GM18507 (cell line): ENCODE data around the gene DDX1.
"Not testable (repeated sequence)": the region's sequence is repeated elsewhere in the genome, so short reads cannot be mapped to it uniquely, and the experiment has no call there.

Experiments
- DNase-seq: peaks from one replicate; pipeline ENCODE4 v3.0.0; 2011; ENCODE audit warnings: low read depth; ENCODE audit not compliant: insufficient read length; ENCODE audit errors: extremely low spot score
- FAIRE-seq: peaks from 2 replicates; lab custom pipeline; 2011; peaks lifted over from hg19 to GRCh38; lab: Jason Lieb, UNC

Gene DDX1

DNA sequence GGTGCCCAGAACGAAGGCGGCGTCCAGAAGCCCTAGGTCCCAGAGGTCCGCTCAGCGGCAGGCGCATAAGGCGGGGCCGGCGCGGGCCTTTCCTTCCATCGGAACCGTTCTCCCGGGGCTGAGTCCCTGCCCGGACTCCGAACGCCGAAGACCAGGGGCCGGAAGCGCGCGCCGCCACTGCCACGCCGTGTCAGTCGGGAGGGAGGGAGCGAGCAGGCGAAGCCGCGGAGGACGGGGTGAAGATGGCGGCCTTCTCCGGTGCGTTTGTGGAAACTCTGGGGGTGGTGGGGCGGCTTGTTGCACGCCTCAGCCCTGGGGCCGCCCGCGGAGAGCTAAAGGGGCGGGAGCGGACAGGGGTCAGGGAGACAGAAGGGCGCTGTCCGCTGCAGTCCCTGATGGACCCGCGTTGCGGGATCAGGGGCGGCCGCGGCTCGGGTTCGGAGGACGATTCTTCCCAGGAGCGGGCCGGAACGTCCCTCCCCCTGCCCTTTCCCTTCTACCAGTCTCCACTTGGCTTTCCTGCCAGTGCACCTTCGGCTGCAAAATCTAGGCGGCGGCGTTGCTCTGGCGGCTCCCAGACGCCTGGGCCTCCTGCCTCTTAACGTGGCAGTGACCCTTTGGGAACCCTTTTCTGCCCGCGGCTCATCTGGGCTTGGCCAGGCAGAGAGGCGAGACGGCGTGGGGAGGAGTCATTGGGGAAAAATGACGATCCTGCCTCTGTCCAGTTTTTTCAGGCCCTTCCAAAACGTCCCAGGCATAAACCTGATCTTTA, at the start of gene DDX1:
DDX1 (plus strand) TSS at position 177 of the 772 bp plus-strand sequence; CDS start at position 243, 66 bp downstream.
- DNase-seq (peak; percentile 73), FAIRE-seq (peak; percentile 76)

DNA sequence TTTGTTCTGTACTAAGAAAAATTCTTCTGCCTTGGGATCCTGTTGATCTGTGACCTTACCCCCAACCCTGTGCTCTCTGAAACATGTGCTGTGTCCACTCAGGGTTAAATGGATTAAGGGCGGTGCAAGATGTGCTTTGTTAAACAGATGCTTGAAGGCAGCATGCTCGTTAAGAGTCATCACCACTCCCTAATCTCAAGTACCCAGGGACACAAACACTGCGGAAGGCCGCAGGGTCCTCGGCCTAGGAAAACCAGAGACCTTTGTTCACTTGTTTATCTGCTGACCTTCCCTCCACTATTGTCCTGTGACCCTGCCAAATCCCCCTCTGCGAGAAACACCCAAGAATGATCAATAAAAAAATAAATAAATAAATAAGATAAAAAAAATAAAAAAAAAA, 49.4 kb upstream of the DDX1 start:
- not testable (repeated sequence) for FAIRE-seq, DNase-seq

DNA sequence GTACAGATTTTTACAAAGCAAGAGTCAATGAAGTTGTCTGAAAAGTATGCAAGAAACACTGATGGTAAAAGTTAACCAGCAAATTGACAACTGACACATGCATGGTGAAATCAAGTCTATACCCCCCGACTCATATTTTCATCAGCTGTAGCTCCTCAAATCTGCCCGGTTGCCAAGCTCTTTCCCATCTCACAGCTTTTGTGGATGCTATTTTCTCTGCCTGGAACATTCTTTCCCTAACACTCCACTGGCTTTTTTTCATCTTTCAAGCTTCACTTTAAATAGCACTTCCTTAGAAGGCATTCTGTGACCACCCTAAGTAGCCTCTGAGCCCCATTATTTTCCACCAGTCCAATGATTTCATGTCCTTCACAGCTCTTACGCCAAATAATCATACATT, 48.6 kb upstream of the DDX1 start:
- FAIRE-seq: no peak
- no peak for DNase-seq

DNA sequence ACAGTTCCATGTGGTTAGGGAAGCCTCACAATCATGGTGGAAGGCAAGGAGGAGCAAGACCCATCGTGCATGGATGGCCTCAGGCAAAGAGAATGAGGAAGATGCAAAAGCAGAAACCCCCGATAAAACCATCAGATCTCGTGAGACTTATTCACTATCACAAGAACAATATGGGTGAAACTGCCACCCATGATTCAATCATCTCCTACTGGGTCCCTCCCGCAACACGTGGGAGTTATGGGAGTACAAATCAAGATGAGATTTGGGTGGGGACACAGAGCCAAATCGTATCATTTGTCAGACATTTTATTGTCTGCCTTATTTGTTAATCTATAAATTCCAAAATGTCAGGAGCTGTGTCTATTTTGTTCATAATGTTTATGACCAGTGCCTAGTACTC, 48.1 kb upstream of the DDX1 start:
- DNase-seq: no peak
- FAIRE-seq: no peak

DNA sequence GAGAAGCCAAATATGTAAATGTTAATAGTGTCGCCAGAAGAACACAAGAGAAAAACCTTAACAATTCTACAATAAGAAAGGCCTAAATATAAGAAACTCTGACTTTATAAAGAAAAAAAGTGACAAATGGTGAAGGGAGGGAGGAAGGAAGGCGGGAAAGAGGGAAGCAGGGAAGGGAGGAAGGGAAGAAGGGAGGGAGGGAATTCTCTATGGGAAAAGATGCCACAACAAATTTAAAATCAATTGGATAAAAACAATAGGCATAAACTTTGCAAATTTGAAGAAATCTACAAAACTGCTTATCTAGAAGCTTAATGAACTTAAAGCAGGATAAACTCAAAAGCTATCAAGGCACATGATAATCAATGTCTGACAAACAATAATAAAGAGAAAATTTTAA, 47.4 kb upstream of the DDX1 start:
- DNase-seq: no peak
- FAIRE-seq: no peak

DNA sequence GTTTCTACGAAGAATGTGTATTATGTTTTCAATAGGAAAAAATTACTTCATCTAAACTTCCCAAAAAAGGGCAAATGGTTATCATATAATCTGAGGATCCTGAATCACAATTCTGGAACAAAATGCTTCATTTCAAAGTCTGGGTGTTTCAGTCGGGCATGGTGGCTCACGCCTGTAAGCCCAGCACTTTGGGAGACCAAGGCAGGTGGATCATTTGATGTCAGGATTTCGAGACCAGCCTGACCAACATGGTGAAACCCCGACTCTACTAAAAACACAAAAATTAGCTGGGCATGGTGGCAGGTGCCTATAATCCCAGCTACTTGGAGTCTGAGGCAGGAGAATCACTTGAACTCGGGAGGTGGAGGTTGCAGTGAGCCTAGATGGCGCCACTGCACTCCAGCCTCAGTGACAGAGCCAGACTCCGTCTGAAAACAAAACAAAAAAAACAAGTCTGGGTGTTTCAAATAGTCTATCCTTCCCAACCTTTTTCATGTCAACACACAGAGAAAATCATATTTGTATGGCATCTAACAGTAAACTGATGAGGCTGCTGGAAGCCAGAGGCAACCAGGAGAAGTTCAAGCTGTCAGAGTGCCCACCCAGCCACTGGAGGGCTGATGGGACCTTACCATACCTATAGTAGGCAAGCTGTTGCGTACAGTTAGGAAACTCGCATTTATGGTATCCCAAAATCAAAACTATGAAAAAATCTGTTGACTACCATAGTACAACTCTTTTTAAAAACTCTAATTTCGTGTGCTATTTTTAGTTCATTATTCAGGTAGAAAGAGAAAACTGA, 45.2 kb upstream of the DDX1 start:
- FAIRE-seq: no peak
- DNase-seq: no peak

DNA sequence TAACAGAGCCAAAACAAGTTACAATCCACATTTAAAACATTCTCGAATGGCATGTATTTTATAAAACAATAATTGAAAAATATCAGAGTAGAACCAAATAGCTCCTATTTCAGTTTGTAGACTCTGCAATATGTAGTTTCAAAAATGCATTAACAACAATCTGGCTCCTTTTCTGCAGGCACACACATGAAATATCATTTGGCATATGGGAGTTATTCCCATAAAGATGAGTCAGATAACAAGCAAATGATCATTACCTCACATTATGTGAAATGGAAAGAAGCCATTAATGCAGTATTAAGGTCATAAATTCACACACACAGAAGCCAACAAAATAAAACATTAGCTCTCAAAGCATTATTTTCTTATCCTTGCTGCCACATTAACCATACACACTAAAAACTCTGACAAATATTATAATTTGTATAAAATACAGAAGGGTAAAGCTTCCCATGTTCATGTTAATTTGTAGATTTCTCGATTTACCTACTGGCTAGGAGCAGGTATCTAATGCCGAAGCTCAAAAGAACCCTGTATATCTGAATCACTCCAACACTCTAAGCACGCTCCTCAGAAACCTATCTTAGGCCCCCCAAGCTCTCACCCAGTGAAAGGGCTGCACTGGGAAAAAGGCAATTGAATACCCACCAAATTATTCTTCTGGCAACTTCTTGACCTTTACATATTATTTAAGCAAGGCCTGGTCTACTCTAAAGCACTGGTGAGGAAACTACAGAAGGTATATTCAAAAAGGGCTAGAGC, 44.4 kb upstream of the DDX1 start:
- DNase-seq: no peak
- no peak for FAIRE-seq

DNA sequence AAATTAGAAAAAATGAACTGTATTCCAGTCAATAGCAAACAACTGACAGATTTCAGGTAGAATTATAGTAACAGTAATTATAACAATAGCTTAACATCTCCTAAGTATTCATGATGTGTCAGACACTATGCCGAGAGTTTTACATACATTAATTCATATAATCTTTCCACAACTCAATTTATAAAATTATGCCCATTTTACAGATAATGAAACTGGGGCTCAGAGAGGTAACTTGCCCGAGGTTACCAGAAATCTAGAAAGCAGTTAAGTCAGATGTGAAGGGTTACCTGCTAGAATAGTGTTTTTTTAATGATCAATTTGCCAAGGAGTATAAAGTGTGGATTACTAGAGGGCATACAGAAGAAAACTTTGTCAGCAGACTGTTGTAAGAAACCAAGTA, 42.7 kb upstream of the DDX1 start:
- no peak for FAIRE-seq
- no peak for DNase-seq

DNA sequence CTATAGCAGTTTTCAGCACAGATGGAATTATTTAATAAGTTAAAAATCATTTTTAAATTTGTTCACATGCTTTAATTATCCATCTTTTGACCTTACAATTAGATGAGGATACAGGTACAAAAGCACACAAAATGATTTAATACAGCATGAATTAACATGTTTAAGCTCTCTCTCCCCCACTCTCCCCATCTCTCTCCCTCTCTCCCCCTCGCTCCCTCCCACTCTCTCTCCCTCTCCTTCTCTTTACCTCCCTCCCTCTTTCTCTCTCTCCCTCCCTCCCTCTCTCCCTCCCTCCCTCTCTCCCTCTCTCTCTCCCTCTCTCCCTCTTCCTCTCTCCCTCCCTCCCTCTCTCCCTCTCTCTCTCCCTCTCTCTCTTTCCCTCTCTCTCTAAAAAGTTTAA, 38.1 kb upstream of the DDX1 start:
- no peak for FAIRE-seq

DNA sequence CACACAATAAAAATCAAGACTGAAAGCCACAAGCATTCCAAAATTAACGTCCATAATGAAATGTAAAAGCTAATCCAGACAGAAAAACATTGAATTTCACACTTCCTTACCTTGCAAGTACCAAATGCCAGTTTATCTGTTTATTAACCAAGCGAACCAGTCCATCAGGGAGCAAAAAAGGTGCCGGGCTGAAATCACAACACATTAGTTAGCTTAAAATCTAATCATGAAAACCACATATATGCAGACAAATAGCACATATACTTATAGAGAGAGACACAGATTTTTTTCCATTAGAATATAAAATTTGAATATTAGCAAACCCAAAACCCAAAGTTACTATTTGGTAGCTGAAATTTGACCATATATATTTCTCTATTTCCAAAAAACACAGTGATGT, 37.7 kb upstream of the DDX1 start:
- DNase-seq: no peak
- FAIRE-seq: no peak

More for the DNA sequence above, 38.1 kb upstream of the DDX1 start:
- no peak for DNase-seq

DNA sequence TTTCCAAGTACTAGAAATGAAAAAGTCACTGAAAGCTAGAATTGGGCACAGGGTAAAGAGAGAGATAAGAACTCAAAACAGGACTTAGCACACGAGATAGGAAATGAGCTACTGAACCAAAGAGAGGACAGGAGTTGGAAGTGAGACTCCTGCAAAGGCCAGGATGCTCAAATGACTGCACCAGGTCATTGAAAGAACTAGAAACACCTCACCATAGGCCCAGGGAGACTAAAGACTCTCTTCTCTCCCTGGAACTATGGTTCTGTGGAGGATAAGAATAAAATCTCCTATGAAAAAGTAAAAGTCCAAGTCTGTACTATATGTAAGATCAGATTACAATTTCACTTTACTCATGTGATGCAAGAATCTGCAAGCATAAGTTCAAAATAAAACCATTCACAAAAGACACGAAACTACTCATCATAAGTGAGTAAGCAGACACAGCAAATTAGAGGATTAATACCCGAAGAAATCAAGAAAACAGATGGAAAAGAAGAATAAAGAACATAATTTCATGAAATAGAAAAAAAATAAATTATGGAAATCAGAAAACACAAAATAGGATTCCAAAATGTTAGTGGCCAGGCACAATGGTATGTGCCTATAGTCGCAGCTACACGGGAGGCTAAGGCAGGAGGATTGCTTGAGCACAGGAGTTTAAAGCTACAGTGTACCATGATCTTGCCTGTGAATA, 37.0 kb upstream of the DDX1 start:
- DNase-seq (no peak), FAIRE-seq (no peak)

DNA sequence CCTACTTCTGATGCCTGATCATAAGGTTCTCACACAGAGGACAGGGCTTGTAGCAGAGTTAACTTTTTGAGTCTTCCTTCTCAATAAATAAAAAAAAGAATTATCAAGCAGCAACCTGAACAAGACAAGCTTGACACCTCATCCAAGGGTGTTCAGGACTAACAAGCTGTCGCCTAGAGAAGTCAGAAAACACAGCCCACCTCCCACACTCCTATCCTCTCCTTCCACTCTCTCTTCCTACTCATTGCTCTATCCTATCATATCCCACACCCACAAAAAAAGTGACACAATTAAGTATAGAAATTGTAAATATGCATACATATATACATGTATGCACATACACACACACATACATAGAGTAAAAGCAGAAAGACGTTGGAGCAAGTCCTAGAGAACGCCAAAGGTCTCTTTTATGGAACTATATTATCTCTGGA, 35.9 kb upstream of the DDX1 start:
- FAIRE-seq (no peak), DNase-seq (no peak)

DNA sequence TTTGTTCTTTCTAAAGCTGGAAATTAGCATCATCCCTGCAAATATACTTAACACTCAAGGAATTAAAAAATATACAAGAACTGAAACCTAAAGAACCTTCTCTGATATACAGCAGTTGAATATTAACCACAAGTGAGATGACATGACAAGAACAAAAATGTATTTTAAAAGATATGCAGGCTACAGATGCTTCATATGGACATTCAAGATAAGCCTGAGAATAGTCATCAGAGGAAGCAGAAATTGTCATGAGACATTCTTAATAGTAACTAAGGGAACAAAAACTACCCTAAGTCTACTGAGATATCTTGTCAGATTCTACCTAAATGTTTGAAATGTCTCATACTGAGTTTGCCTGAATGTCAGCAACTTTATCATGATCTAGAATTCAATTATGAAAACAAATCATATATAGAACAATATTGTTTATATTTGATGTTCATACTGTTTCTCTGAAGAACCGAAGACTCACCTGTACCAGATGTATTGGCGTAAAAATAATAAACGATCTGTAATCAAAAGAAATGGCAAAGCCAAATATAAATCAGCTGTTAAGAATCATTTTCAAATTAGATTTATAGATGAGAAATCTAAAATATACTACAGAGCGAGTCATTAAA, 35.2 kb upstream of the DDX1 start:
- no peak for DNase-seq
- FAIRE-seq: peak; percentile 15

DNA sequence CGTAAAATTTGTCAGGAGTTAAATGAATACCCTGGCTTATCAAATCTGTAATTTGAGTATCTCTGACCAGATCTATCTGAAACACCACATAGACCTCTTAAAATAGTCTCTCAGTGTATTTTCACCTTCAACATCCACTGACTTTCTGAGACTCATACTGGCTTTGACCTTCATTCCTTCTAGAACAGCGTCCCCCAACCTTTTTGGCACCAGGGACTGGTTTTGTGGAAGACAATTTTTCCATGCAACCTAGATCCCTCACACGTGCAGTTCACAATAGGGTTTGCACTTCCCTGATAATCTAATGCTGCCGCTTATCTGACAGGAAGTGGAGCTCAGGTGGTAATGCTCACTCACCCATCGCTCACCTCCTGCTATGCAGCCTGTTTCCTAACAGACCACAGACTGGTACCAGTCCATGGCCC, 33.8 kb upstream of the DDX1 start:
- FAIRE-seq: no peak
- DNase-seq: no peak

DNA sequence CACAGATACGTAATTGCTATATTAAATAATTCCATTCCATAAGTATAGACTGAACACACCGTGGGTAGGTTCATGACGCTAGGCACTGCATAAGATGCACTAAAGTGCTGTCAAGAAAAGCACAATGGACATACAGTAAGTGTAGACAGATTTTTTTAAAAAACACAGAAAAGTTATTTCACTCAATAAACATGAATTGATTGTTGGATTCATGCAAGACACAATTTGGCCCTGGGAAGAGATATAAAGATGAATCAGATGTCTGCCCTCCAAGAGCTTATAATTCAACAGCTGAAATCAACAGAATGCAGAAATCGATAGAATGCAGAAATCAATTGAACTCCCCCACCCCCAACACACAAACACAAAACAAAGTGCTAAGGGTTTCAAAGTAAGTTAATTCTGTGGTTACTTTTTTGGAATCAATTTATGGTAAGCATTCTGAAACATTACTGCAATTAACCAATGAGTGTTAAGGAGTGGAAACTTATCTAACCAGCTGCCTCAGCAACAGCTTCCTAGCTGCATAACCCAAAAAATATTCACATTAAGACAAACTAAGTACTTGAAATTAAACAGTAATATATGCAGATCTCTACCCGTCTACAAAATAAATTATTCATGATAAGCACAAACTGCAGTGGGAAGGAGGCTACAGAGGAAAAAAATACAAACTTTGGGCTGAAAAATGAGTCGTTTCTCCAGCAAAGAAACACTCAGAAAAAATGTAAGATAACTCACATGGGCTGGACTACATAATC, 32.1 kb upstream of the DDX1 start:
- no peak for FAIRE-seq
- DNase-seq: no peak

DNA sequence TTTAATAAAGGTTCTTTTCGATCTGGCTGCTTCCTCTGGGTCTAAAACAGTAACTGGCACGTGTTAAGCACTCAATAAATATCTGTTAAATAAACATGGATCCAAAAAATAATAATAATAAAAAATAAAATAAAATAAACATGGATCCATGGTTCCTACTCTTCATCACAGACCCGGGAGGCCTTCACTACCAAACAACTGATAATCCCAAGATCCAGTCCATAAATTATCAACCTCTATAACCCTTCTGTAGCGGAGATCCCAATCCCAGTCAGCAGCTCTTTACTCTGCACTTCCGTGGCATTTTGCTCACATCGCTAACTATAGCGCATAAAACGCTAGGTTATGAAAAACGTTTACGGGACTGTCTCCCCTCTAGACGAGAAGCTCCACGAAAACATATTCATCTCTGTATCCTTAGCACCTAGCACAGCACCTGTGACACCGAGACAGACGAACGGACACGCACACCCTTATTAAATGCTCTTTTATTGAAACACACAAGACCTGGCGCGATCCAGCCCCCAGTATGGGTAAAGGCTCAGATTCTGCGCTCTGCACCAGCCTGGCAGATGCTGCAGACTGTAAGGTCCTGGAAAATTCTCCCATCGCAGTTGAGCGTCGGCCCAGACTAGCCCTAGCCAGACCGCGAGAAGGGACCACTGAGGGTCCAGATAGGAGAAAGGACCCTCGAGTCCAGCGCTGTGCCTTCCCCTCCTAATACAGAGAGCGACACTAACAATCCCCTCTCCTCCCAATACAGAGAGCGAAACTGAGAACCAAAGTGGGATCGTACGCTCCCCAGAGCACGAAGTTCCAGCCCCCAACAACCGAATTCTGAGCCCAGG, 31.3 kb upstream of the DDX1 start:
- FAIRE-seq (no peak), DNase-seq (no peak)

DNA sequence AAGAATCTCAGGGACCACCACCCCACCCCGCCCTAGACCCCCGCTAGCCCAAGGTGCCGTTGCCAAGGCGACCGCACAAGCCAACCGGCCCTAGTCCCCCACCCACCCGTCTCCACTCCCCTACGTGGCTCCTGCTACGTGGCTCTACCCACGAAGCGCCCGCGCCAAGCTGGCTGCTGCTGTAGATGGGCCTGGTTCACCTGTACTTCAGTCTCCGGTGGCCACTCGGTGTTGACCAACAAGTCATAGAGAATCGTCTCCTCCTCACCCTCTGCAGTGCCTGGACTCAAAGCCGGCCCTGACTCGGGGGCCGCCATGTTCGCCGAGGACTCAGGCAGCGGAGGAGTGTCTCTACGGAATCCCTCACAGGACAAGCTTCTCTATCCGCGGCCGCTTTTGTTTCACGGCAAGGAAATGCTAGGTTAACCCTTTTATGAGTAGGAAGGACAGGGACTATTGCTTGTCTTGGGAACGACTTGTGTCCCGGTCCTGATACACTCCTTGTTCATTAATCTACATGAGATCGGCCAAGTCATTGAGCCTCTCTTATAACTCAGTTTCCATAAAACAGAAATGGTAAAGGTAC, 30.6 kb upstream of the DDX1 start, which contains the start of gene NBAS:
NBAS (minus strand) TSS at position 347 of the 586 bp plus-strand sequence; CDS start at position 317, 30 bp downstream.
- DNase-seq (peak; percentile 54), FAIRE-seq (peak; percentile 91)
